Nephron (organoid): ENCODE measurements around the gene DHX36.

Experiments used
- H3K27ac Mint-ChIP-seq, 3 experiments: 2 replicates each; pipeline ENCODE4 v1.8.0; 2020; ENCODE audit warnings: mixed read lengths in 3 of 3, mild to moderate bottlenecking in 2 of 3, moderate library complexity in 1 of 3
- H3K27me3 Mint-ChIP-seq: 2 replicates; pipeline ENCODE4 v1.8.0; 2021; ENCODE audit warnings: low read depth, mild to moderate bottlenecking, moderate library complexity, mixed read lengths
- H3K36me3 Mint-ChIP-seq: 2 replicates; pipeline ENCODE4 v1.8.0; 2020; ENCODE audit warnings: low read depth, mixed read lengths
- H3K4me1 Mint-ChIP-seq: 2 replicates; pipeline ENCODE4 v1.8.0; 2020; ENCODE audit warnings: mixed read lengths
- H3K4me3 Mint-ChIP-seq, 3 experiments: 2 replicates each; pipeline ENCODE4 v1.8.0; 2020; ENCODE audit warnings: mild to moderate bottlenecking in 3 of 3, mixed read lengths in 3 of 3, moderate library complexity in 2 of 3
- H3K9me3 Mint-ChIP-seq: 2 replicates; pipeline ENCODE4 v1.8.0; 2020; ENCODE audit warnings: mixed read lengths
- TF ChIP-seq, protein P1 (sequence below), 3 experiments: fragments of 200-600 bp; sonication (generic); IDR thresholded peaks; one replicate each; pipeline ENCODE4 v1.5.0; 2021; ENCODE audit warnings: antibody characterized with exemption in 3 of 3; ENCODE audit not compliant: unreplicated experiment in 3 of 3

DHX36 gene

DNA sequence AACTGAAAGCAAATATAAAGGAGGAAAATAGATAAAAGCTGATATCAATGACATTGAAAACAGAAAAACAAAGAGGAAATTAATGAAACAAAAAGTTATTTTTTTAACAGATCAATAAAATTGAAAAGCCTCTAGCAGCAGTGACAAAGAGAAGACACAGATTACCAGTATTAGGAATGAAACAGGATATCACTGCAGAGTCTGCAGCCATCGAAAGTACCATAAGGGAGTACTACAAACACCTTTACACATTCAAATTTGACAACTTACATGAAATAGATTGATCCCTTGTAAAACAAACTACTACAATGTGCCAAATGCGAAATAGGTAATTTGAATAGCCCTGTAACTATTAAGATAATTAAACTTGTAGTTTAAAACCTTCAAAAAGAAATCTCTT, 24.9 kb upstream of the DHX36 start:
- Mint-ChIP-seq H3K4me3 (no peak overlapping the region), H3K4me1 (no peaks in the 10 kb centered on the region), H3K27me3 (no peaks in the 10 kb centered on the region), H3K27ac (no peak overlapping the region), H3K9me3 (no peaks in the 10 kb centered on the region), H3K36me3 (no peaks in the 10 kb centered on the region)
- TF ChIP-seq, protein P1, sequence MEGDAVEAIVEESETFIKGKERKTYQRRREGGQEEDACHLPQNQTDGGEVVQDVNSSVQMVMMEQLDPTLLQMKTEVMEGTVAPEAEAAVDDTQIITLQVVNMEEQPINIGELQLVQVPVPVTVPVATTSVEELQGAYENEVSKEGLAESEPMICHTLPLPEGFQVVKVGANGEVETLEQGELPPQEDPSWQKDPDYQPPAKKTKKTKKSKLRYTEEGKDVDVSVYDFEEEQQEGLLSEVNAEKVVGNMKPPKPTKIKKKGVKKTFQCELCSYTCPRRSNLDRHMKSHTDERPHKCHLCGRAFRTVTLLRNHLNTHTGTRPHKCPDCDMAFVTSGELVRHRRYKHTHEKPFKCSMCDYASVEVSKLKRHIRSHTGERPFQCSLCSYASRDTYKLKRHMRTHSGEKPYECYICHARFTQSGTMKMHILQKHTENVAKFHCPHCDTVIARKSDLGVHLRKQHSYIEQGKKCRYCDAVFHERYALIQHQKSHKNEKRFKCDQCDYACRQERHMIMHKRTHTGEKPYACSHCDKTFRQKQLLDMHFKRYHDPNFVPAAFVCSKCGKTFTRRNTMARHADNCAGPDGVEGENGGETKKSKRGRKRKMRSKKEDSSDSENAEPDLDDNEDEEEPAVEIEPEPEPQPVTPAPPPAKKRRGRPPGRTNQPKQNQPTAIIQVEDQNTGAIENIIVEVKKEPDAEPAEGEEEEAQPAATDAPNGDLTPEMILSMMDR (IDR thresholded peaks at IDR 0.05; ENCODE audit: unreplicated experiment in 3 of 3): no peak

DNA sequence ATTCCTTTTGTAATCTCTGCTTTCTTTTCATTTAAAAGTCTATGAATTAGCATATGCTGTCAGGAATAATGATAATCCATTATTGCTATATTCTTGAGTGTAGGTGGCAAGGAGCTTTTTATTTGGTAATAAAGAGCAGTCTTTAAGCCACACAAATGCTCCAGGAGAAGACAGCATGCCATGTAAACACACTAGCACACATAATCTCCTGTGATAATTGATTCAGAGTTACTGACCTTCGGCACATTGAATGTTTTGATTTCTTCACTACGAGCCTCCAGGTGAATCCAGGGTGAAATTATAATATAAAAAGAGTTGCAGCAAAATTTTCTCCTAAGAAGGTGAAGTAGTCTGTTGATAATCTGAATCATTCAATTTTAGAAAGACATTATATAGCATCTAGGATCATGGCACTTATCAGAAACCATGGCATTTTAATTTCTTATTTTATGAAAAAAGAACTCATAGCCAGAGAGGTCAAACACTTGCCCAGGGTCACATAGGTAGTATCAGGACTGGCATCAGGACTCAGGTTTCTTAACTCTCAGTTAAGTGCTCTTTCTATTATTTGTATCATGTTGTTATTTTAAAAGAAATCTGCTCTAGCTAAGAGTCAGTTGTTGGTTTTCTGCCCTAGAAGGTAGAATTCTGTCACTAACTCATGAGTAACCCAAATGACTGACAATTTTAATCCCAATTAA, 21.3 kb upstream of the DHX36 start:
- Mint-ChIP-seq H3K9me3 (no peaks in the 10 kb centered on the region), H3K4me3 (no peak overlapping the region), H3K27me3 (no peaks in the 10 kb centered on the region), H3K27ac (no peak overlapping the region), H3K36me3 (no peaks in the 10 kb centered on the region), H3K4me1 (no peaks in the 10 kb centered on the region)
- TF ChIP-seq, protein P1 (IDR thresholded peaks at IDR 0.05; ENCODE audit: unreplicated experiment in 3 of 3): no peak

DNA sequence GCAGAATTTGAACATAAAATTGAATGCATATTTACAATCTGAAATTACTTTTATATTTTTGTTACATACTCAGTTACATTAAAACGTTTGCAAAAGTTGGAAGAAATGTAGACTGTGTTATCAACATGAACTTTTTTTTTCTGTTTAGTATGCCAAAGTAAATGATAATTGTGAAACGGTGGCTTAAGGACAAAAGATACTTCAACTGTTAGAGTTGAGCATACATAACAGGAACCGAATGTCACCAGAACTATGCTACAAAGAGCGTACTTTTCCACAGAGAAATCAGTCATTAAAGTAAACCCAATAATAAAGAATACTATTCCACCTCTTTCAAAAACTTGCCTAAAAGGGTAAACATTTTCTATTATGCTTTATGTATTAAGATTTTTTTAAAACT, 14.3 kb upstream of the DHX36 start:
- Mint-ChIP-seq H3K27ac (no peak overlapping the region), H3K36me3 (no peaks in the 10 kb centered on the region), H3K9me3 (no peaks in the 10 kb centered on the region), H3K4me3 (no peak overlapping the region), H3K27me3 (no peaks in the 10 kb centered on the region), H3K4me1 (no peaks in the 10 kb centered on the region)
- TF ChIP-seq, protein P1 (IDR thresholded peaks at IDR 0.05; ENCODE audit: unreplicated experiment in 3 of 3): no peak

DNA sequence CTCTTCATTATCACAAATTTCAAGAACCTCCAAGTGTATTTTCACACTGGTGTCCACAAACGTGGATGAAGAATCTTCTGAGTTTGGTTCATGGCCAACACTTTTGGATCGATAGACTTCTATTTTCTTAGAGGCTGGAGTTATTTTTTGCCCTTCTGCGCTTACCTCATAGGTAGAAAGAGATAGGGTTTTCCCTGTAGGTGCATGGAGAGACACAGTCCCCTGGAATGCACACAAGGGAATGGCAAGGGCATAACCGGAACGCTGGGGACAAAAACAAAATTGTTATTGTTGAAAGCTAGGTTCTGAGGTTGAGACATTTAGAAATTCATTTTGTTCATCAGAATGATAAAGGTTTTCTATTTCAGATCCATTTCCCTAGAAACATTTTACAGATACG, 13.7 kb upstream of the DHX36 start:
- H3K27me3 Mint-ChIP-seq: no peaks in the 10 kb centered on the region
- H3K27ac Mint-ChIP-seq: no peak overlapping the region
- H3K4me3 Mint-ChIP-seq: no peak overlapping the region
- TF ChIP-seq, protein P1 (IDR thresholded peaks at IDR 0.05; ENCODE audit: unreplicated experiment in 3 of 3): no peak
- no peaks in the 10 kb centered on the region for H3K36me3 Mint-ChIP-seq
- H3K4me1 Mint-ChIP-seq: no peaks in the 10 kb centered on the region
- H3K9me3 Mint-ChIP-seq: no peaks in the 10 kb centered on the region

DNA sequence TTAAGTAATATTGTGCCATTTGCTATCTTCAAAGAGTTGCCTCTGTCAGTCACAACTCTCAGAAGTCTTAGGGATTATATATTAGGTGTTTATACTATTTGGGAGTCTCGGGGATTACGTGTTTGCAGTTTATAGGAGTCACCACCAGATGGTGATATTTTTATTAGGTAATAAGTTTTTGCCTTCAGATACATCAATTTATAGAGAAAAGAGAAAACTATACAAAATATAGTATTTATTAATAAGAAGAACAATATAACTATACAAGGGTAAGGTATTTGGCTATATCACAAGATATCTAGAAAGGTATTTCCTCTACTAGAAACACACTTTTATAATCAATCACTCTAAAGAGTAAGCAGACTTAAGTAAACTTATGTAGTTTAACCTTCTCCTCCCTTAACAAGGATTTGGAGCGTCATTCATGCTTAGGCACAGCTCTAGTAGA, 10.7 kb upstream of the DHX36 start:
- TF ChIP-seq, protein P1 (IDR thresholded peaks at IDR 0.05; ENCODE audit: unreplicated experiment in 3 of 3): peak; percentile 42 to 80 (median 56)
- Mint-ChIP-seq H3K9me3 (no peaks in the 10 kb centered on the region), H3K27ac (no peak overlapping the region), H3K4me3 (no peak overlapping the region), H3K27me3 (no peaks in the 10 kb centered on the region), H3K4me1 (no peaks in the 10 kb centered on the region), H3K36me3 (no peaks in the 10 kb centered on the region)

DNA sequence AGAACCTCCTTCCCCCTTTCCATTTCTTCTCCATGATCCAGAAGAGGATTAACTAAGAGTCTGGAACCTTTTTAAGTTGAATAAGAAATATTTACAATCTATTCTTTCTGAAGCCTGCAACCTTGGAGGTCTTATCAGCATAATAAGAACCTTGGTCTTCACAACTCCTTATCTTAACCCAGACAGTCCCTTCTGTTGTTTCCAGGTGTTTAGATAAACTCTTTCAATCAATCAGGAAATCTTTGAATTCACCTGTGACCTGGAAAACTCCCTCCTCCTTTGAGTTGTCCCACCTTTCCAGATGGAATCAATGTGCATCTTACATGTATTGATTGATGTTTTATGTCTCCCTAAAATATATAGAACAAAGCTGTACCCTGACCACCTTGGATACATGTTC, 3.6 kb upstream of the DHX36 start:
- peaks cover 3% of the 10 kb centered on the region for H3K4me1 Mint-ChIP-seq
- no peak overlapping the region for H3K27ac Mint-ChIP-seq
- no peaks in the 10 kb centered on the region for H3K9me3 Mint-ChIP-seq
- no peaks in the 10 kb centered on the region for H3K36me3 Mint-ChIP-seq
- H3K27me3 Mint-ChIP-seq: no peaks in the 10 kb centered on the region
- peak overlapping the region in 1 of 3 experiments; percentile 11 for H3K4me3 Mint-ChIP-seq
- TF ChIP-seq, protein P1 (IDR thresholded peaks at IDR 0.05; ENCODE audit: unreplicated experiment in 3 of 3): no peak
